ENCODE data around the gene SETD5. TPM values are rescaled to one million over a fixed set of nuclear protein-coding genes. Genes with fewer than 3 reads are reported as not detected.
A peak's percentile ranks its signal among the peaks of the same experiment; 100 is the strongest.

Gene SETD5
- total and polyA plus RNA-seq, 2 of the 4 experiments (the other 2 are of a cell fraction): 42.7 to 62.9 TPM

DNA sequence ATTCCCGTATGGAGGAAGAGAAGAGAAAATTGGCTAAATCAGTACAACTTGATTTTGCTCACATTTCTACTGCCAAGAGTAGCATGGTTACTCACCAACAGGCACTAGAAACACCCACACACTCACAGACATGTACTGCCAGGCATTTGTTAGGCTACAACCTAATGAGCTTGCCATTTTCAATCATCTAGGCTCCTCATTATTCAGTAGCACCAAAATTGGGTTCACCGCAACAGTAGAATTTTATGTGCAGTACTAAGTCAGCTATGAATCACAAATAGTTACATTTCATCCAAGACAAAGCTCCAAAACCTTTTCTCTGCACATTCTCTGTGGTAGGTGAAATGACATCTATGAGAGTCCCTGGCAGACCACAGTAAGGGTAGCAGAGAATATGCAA is 49.5 kb upstream of the SETD5 start:
- Histone ChIP-seq H2AFZ (replicated peaks; ENCODE audit: low read length, poor library complexity) (no peak overlapping the region), H3K4me3 (ENCODE audit: insufficient read depth, low read depth, low read length) (no peak overlapping the region), H2AK9ac (replicated peaks; ENCODE audit: low read depth, low read length, poor library complexity) (no peak overlapping the region), H2BK20ac (ENCODE audit: low read depth, low read length) (no peak overlapping the region), H3K4ac (ENCODE audit: low read depth, low read length) (no peak overlapping the region), H2BK15ac (ENCODE audit: low read depth, low read length) (no peak overlapping the region), H2BK120ac (ENCODE audit: low read depth, low read length) (peak overlapping the region; percentile 2; the same call in 1 of the 2 replicates), H3K23ac (ENCODE audit: low read depth, low read length) (no peak overlapping the region), H3K27ac (ENCODE audit: insufficient read depth, low read length) (no peak overlapping the region), H3K79me1 (ENCODE audit: low read depth in 1 of 2, low read length in 2 of 2) (peaks cover 0 to 1% of the 10 kb centered on the region in 2 experiments; a peak in 1 of 4 replicates), H2BK5ac (ENCODE audit: low read depth, low read length, poor library complexity, severe bottlenecking) (peak overlapping the region; percentile 41), H3K9me1 (ENCODE audit: insufficient read depth, low read length) (peaks cover 10% of the 10 kb centered on the region), H3K27me3 (ENCODE audit: control insufficient read depth, insufficient read depth, low read length) (no peaks in the 10 kb centered on the region), H3K36me3 (ENCODE audit: control insufficient read depth, insufficient read depth, low read length) (no peaks in the 10 kb centered on the region), H2AK5ac (ENCODE audit: low read depth, low read length) (no peak overlapping the region), H3K56ac (ENCODE audit: extremely low read depth, insufficient read depth, low read length) (no peak overlapping the region), H3K4me1 (ENCODE audit: control insufficient read depth, insufficient read depth, low read length) (peaks cover 11% of the 10 kb centered on the region), H3K14ac (replicated peaks; ENCODE audit: low read depth, low read length) (no peak overlapping the region), H4K8ac (ENCODE audit: low read depth in 2 of 2, low read length in 2 of 2) (no peak overlapping the region), H3K9ac (ENCODE audit: low read depth, low read length) (no peak overlapping the region), H3K18ac (ENCODE audit: low read depth, low read length) (no peak overlapping the region; the same call in 1 of the 2 replicates), H4K5ac (ENCODE audit: low read depth, low read length) (no peak overlapping the region; the same call in 1 of the 2 replicates), H3K9me3 (ENCODE audit: control insufficient read depth, insufficient read depth, low read length) (no peaks in the 10 kb centered on the region), H4K20me1 (ENCODE audit: insufficient read depth, low read length) (0 out of 2 replicates have a peak, but pooled peaks cover 1% of the 10 kb centered on the region), H3K4me2 (ENCODE audit: low read depth, low read length) (no peak overlapping the region; the same call in 1 of the 2 replicates), H4K91ac (ENCODE audit: insufficient read depth, low read depth, low read length) (no peak overlapping the region)
- BruUV-seq (replicated peaks): no TSS peak
- WGBS, 2 experiments (ENCODE audit: extremely low coverage in 2 of 2, insufficient read length in 1 of 2): no CpG with 5 or more reads among the region's 2 CpGs
- in situ Hi-C loops (cut with MboI; ENCODE audit: low sequenced_read_pairs) (loop anchor here (25.0 kb wide), 1 partner anchor 886 kb away; no protein-coding TSS in a partner anchor), dilution Hi-C loops (cut with HindIII; ENCODE audit: low sequenced_read_pairs, unreplicated experiment) (no loop called here), intact Hi-C loops (cut with micrococcal nuclease) (no loop called here)
- ChIA-PET CTCF (no interaction called here), POLR2A (ENCODE audit: unreplicated experiment) (no interaction called here)
- no peak for TF ChIP-seq RFX5 (IDR thresholded peaks at IDR 0.05; ENCODE audit: low read depth, low read length)
- TF ChIP-seq BHLHE40 (IDR thresholded peaks at IDR 0.05; ENCODE audit: low read depth, low read length): no peak
- no peak for TF ChIP-seq RCOR1 (IDR thresholded peaks at IDR 0.05; ENCODE audit: insufficient replicate concordance, low read length)
- TF ChIP-seq, protein P1, sequence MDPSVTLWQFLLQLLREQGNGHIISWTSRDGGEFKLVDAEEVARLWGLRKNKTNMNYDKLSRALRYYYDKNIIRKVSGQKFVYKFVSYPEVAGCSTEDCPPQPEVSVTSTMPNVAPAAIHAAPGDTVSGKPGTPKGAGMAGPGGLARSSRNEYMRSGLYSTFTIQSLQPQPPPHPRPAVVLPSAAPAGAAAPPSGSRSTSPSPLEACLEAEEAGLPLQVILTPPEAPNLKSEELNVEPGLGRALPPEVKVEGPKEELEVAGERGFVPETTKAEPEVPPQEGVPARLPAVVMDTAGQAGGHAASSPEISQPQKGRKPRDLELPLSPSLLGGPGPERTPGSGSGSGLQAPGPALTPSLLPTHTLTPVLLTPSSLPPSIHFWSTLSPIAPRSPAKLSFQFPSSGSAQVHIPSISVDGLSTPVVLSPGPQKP (IDR thresholded peaks at IDR 0.05; ENCODE audit: borderline replicate concordance, low read depth, low read length): no peak
- TF ChIP-seq USF2 (IDR thresholded peaks at IDR 0.05; ENCODE audit: low read depth, low read length): no peak
- TF ChIP-seq MAFK (IDR thresholded peaks at IDR 0.05; ENCODE audit: low read depth, low read length): no peak
- no peak for TF ChIP-seq CEBPB (IDR thresholded peaks at IDR 0.05; ENCODE audit: low read depth, low read length)
- no peak for TF ChIP-seq NFE2L2 (IDR thresholded peaks at IDR 0.05; ENCODE audit: low read depth, low read length)
- TF ChIP-seq MXI1 (IDR thresholded peaks at IDR 0.05; ENCODE audit: borderline replicate concordance, low read depth, low read length): no peak
- no peak for TF ChIP-seq FOS (IDR thresholded peaks at IDR 0.05; ENCODE audit: low read depth, low read length)
- TF ChIP-seq MAZ (IDR thresholded peaks at IDR 0.05; ENCODE audit: borderline replicate concordance, low read depth, low read length): no peak
- no peak for TF ChIP-seq CTCF (conservative IDR thresholded peaks at IDR 0.05; ENCODE audit: low read depth, low read length)
- TF ChIP-seq SMC3 (IDR thresholded peaks at IDR 0.05; ENCODE audit: low read depth, low read length): no peak
- no peak for TF ChIP-seq POLR2A (IDR thresholded peaks at IDR 0.05; ENCODE audit: low read depth, low read length)
- no peak for TF ChIP-seq CHD1 (IDR thresholded peaks at IDR 0.05; ENCODE audit: low read depth, low read length)
- no peak for TF ChIP-seq RAD21 (IDR thresholded peaks at IDR 0.05; ENCODE audit: low read length)
- DNase-seq (peak; percentile 77), ATAC-seq (ENCODE audit: low read depth) (peak; percentile 23)

Data from IMR-90 (cell line).